A549 treated with GW870086 at 1 μM for 4 hours (cell line): Measurements from ENCODE around the gene PDPK1. TPM values are rescaled to one million over a fixed set of nuclear protein-coding genes. Genes with fewer than 3 reads are reported as not detected.

ENCODE experiments used
- total RNA-seq: library from RNA; stranded (reverse); fragments of 200-300 nt; extraction: Qiagen RNA extraction; gene quantifications from 5 replicates; pipeline ENCODE4 v1.2.3, GENCODE V29; 2022; ENCODE audit warnings: low read depth

Gene PDPK1
- 16.1 to 23.2 TPM (median 21.5 TPM) in 5 replicates for total RNA-seq

DNA sequence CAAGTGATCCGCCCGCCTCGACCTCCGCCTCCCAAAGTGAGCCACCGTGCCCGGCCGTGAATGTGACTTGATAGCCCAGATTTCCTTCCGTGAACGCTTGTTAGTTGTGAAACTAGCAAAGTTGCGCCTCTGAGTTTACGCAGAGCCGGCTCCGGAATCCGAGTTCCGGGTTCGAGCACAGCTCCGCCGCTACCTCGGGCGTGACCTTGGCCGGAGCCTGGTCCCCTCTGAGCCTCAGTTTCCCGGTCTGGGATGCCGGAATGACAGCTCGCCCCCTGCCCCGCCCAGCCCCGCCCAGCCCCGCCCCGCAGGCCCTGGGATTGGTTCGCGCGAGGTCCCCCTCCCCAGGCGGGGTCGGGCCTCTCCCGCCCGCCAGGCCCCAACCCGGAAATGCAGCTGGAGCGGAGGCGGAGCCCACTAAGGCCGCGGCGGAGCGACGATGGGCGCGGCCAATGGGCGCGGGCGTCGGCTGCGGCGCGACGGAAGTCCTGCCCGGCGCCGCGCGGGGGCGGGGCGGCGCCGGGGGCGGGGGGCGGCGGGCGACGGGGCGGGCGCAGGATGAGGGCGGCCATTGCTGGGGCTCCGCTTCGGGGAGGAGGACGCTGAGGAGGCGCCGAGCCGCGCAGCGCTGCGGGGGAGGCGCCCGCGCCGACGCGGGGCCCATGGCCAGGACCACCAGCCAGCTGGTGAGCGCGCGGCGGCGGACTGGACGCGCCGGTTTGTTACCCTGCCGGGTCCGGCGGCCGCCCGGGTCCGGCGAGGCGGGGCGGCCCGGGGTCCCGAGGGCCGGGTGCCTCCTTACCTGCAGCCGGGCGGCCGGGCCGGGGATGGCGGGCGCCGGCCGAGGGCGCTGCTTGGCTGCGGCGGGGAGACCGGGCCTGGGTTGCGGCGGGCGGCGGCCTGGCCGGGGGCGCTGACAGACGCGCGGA, at the start of gene PDPK1:
Gene PDPK1 (plus strand): TSS at position 571 of the 929 bp plus-strand sequence. CDS start 92 bp downstream, at position 663.

GRCh38 chr16:2513405-2514332, 24.2 kb upstream of the PDPK1 start, which contains the start of gene ATP6V0C:
Gene ATP6V0C, plus strand, starts transcription at chr16:2513952. Its CDS starts 152 bp downstream, at chr16:2514104.

DNA sequence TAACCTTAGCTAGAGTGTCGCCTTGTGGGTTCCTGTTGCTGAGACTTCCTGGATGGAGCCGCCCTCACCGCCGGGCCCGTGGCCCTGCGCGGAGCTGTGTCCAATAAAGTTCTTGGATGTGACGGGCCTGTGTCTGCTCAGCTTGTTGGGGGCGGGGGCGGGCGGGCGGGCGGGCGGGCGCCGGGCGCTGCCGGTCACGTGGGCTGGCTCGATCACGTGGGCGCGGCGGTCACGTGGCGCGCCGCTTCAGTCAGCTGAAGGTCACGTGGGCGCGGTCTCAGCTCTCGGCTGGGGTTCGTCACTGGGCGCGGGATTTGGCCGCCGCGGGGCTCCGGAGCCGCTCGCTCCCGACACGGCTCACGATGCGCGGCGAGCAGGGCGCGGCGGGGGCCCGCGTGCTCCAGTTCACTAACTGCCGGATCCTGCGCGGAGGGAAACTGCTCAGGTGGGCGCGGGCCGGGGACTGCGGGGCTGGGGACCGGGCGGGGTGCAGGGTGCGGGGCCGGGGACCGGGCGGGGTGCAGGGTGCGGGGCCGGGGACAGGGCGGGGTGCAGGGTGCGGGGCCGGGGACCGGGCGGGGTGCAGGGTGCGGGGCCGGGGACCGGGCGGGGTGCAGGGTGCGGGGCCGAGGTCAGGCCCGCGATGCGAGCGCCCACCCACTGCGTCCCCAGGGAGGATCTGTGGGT, 17.6 kb upstream of the PDPK1 start, which contains the start of gene AMDHD2:
Gene AMDHD2 (plus strand): TSS at position 275 of the 687 bp plus-strand sequence. CDS start 88 bp downstream, at position 363.

DNA sequence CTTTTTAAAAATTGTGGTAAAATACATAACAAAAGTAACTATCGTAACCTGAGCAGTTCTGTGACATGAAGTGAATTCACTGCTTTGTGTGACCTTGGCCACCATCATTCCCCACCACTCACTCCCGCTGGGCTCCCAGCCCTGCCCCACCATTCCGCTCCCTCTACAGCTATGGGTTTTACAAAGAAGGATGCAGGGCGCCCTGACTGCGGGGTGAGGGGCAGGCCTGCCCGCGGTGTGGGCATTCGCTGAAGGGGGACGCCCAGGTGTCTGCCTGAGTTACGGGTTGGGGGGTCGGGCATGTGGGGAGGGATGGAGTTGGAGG, 6.5 kb upstream of the PDPK1 start, which contains the start of gene CEMP1:
Gene CEMP1 (minus strand): TSS at position 38 of the 325 bp plus-strand sequence. CDS start 335 bp downstream, outside the sequence.

Other genes starting within 250 kb of the PDPK1 start
- 15.9 to 20.5 TPM (median 20.2 TPM) in 5 replicates for gene ABCA3, start 197.3 kb upstream of the PDPK1 start, total RNA-seq
- gene CCNF, start 108.6 kb upstream of the PDPK1 start, total RNA-seq, result 18.2 to 24.3 TPM (median 22.2 TPM) in 5 replicates
- gene TEDC2, start 77.9 kb upstream of the PDPK1 start, total RNA-seq, result 15.6 to 20.9 TPM (median 19.0 TPM) in 5 replicates
- gene NTN3, start 66.7 kb upstream of the PDPK1 start, total RNA-seq, result 0.07 TPM in 1 of 5 replicates, not detected in the others
- 5.7 to 8.7 TPM (median 7.5 TPM) in 5 replicates for gene TBC1D24, start 62.9 kb upstream of the PDPK1 start, total RNA-seq
- 158 to 311 TPM (median 226 TPM) in 5 replicates for gene ATP6V0C, start 24.1 kb upstream of the PDPK1 start, total RNA-seq
- 13.7 to 26.4 TPM (median 23.1 TPM) in 5 replicates for gene AMDHD2, start 17.6 kb upstream of the PDPK1 start, total RNA-seq
- gene CEMP1, start 6.6 kb upstream of the PDPK1 start, total RNA-seq, result 0.12 TPM in 1 of 5 replicates, not detected in the others
- gene KCTD5, start 144.5 kb downstream of the PDPK1 start, total RNA-seq, result 36.0 to 45.0 TPM (median 43.8 TPM) in 5 replicates
- 0.71 to 1.9 TPM (median 1.3 TPM) in 5 replicates for gene PRSS27, start 182.2 kb downstream of the PDPK1 start, total RNA-seq
- gene SRRM2, start 214.6 kb downstream of the PDPK1 start, total RNA-seq, result 305 to 408 TPM (median 384 TPM) in 5 replicates
- gene ELOB, start 239.3 kb downstream of the PDPK1 start, total RNA-seq, result 488 to 558 TPM (median 510 TPM) in 5 replicates
- gene PRSS33, start 249.5 kb downstream of the PDPK1 start, total RNA-seq, result not detected in 5 replicates